ENCODE results near the gene PVR. TPM values are rescaled to one million over a fixed set of nuclear protein-coding genes. Genes with fewer than 3 reads are reported as not detected.

PVR gene, protein sequence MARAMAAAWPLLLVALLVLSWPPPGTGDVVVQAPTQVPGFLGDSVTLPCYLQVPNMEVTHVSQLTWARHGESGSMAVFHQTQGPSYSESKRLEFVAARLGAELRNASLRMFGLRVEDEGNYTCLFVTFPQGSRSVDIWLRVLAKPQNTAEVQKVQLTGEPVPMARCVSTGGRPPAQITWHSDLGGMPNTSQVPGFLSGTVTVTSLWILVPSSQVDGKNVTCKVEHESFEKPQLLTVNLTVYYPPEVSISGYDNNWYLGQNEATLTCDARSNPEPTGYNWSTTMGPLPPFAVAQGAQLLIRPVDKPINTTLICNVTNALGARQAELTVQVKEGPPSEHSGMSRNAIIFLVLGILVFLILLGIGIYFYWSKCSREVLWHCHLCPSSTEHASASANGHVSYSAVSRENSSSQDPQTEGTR
- 15.7 TPM for total RNA-seq

DNA sequence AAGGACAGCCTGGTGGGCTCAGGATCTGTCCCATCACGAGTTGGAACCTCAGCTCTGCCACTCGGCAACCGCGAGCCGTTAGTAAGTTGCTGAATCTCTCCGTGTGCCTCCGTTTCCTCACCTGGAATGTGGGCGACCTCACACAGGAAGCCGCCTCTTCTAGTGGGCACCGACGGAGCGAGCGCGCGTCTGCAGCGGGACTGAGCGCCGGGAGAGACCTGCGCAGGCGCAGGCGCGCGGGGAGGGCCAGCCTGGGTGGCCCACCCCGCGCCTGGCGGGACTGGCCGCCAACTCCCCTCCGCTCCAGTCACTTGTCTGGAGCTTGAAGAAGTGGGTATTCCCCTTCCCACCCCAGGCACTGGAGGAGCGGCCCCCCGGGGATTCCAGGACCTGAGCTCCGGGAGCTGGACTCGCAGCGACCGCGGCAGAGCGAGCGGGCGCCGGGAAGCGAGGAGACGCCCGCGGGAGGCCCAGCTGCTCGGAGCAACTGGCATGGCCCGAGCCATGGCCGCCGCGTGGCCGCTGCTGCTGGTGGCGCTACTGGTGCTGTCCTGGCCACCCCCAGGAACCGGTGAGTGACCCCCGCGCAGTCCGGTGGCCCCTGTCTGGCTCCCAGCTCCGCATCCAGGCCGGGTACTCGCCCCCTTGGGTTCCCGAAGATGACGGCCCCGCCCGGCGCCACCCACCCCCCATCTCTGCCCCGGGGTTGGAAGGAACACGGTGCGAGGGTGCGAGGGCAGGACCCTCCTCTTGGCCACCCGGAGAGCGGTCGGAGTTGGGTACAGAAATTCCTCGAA lies at the start of gene PVR:
TSS of gene PVR (plus strand) at position 306 of the 797 bp plus-strand sequence. CDS start at position 493, 187 bp downstream.
- Histone ChIP-seq H3K4me3 (ENCODE audit: low read length in 3 of 3) (peak within 1 kb of the TSS; percentile 86 to 94 (median 91)), H3K4me1 (ENCODE audit: control insufficient read depth in 3 of 3, insufficient read depth in 3 of 3, low read length in 3 of 3) (peaks cover 32 to 50% (median 42%) of the 10 kb centered on the region in 3 donors), H3K27ac (ENCODE audit: low read depth, low read length) (peak within 1 kb of the TSS; percentile 87), H3K9me3 (ENCODE audit: control insufficient read depth in 3 of 3, low read length in 3 of 3) (no peaks in the 10 kb centered on the region), H3K36me3 (ENCODE audit: control insufficient read depth in 3 of 3, insufficient read depth in 3 of 3, low read length in 3 of 3) (peaks cover 0 to 3% (median 2%) of the 10 kb centered on the region in 3 donors), H3K27me3 (ENCODE audit: control insufficient read depth in 3 of 3, insufficient read depth in 3 of 3, low read length in 3 of 3) (no peaks in the 10 kb centered on the region), H3K9ac (ENCODE audit: low read depth in 1 of 3, low read length in 3 of 3) (peak within 1 kb of the TSS; percentile 81 to 90 (median 85))

DNA sequence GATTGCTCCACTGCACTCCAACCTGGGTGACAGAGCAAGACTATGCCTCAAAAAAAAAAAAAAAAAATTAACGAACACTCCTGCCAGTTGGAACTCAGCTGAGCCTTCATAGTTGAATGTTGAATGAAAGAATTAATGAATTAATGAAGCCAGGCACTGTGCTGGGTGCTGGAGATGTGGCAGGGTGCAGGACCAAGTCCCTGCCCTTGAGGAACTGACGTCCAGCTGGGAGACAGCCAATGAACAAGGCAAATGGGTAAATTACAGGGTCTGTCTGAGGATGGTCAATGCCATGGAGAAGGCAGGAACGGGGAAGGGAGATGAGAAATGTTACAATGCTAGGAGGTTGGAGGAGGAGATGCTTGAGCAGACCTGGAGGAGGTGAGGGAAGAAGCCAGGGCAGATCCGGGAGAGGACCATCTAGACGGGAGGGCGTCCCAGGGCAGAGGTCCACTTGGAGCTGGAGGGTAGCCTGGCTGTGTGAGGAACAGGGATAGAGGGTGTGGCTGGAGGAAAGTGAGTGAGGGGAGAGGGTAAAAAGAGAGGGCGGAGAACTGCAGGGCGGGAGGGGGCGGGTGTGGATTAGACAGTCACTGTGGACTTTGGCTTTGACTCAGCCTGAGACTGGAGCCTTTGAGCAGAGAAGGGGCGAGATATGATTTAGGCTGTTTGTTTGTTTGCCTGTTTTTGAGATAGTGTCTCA lies 47.1 kb upstream of the PVR start:
- Histone ChIP-seq H3K4me1 (ENCODE audit: control insufficient read depth in 3 of 3, insufficient read depth in 3 of 3, low read length in 3 of 3) (peaks cover 0 to 6% (median 0%) of the 10 kb centered on the region in 3 donors), H3K27me3 (ENCODE audit: control insufficient read depth in 3 of 3, insufficient read depth in 3 of 3, low read length in 3 of 3) (peaks cover 0 to 22% (median 13%) of the 10 kb centered on the region in 3 donors), H3K27ac (ENCODE audit: low read depth, low read length) (no peak overlapping the region), H3K9ac (ENCODE audit: low read depth in 1 of 3, low read length in 3 of 3) (no peak overlapping the region), H3K36me3 (ENCODE audit: control insufficient read depth in 3 of 3, insufficient read depth in 3 of 3, low read length in 3 of 3) (no peaks in the 10 kb centered on the region), H3K4me3 (ENCODE audit: low read length in 3 of 3) (no peak overlapping the region), H3K9me3 (ENCODE audit: control insufficient read depth in 3 of 3, low read length in 3 of 3) (no peaks in the 10 kb centered on the region)

DNA sequence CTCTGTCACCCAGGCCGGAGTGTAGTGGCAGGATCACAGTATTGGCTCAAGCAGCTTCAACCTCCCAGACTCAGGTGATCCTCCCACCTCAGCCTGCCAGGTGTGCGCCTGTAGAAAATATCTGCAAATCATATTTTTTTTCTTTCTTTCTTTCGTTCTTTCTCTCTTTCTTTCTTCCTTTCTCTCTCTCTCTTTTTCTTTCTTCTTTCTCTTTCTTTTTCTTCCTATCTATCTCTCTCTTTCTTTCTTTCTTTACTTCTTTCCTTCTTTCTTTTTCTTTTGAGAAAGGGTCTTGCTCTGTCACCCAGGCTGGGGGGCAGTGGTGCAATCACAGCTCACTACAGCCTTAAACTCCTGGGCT lies 46.6 kb upstream of the PVR start:
- Histone ChIP-seq H3K27me3 (ENCODE audit: control insufficient read depth in 3 of 3, insufficient read depth in 3 of 3, low read length in 3 of 3) (peaks cover 0 to 22% (median 14%) of the 10 kb centered on the region in 3 donors), H3K9ac (ENCODE audit: low read depth in 1 of 3, low read length in 3 of 3) (no peak overlapping the region), H3K4me1 (ENCODE audit: control insufficient read depth in 3 of 3, insufficient read depth in 3 of 3, low read length in 3 of 3) (peaks cover 0 to 6% (median 0%) of the 10 kb centered on the region in 3 donors), H3K9me3 (ENCODE audit: control insufficient read depth in 3 of 3, low read length in 3 of 3) (no peaks in the 10 kb centered on the region), H3K27ac (ENCODE audit: low read depth, low read length) (no peak overlapping the region), H3K36me3 (ENCODE audit: control insufficient read depth in 3 of 3, insufficient read depth in 3 of 3, low read length in 3 of 3) (no peaks in the 10 kb centered on the region), H3K4me3 (ENCODE audit: low read length in 3 of 3) (no peak overlapping the region)

DNA sequence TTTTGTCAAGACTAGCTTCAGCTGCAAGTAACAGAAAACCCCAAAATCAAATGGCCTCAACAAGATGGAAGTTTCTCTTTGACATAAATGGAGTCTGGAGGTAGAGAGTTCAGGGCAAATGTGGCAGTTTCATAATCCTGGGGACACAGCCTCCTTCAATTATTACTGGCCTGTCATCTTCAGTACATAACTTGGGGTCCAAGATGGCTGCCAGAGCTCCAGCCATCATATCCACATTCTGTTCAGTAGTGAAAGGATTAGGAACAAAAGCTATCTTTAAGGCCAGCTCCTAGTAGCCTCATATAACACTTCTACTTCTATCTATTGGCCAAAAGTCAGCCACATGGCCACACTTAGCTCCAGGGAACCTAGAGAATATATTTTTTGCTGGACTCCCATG lies 45.4 kb upstream of the PVR start:
- Histone ChIP-seq H3K9me3 (ENCODE audit: control insufficient read depth in 3 of 3, low read length in 3 of 3) (no peaks in the 10 kb centered on the region), H3K27me3 (ENCODE audit: control insufficient read depth in 3 of 3, insufficient read depth in 3 of 3, low read length in 3 of 3) (peaks cover 0 to 22% (median 14%) of the 10 kb centered on the region in 3 donors), H3K9ac (ENCODE audit: low read depth in 1 of 3, low read length in 3 of 3) (no peak overlapping the region), H3K27ac (ENCODE audit: low read depth, low read length) (no peak overlapping the region), H3K4me3 (ENCODE audit: low read length in 3 of 3) (no peak overlapping the region), H3K4me1 (ENCODE audit: control insufficient read depth in 3 of 3, insufficient read depth in 3 of 3, low read length in 3 of 3) (no peaks in the 10 kb centered on the region), H3K36me3 (ENCODE audit: control insufficient read depth in 3 of 3, insufficient read depth in 3 of 3, low read length in 3 of 3) (no peaks in the 10 kb centered on the region)

DNA sequence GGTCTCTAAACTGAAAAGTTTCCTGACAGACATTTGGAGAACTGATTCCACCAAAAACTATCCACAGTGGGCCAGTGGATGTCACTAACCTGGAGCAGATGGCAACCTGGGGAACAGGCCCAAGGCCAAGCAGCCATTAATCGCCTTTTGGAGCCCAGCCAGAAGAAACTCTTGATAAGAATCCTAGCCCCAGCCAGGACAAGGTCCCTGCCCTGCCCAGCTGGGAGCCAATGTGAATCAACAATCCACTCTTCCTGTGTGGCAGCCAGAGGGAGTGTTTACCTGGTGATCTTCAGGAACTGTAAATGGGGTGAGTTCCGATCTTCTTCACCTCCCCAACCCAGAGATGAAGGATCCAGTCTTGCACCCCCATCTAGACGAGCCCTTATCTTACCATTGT lies 44.8 kb upstream of the PVR start:
- no peaks in the 10 kb centered on the region for H3K4me1 ChIP-seq (ENCODE audit: control insufficient read depth in 3 of 3, insufficient read depth in 3 of 3, low read length in 3 of 3)
- H3K27me3 ChIP-seq (ENCODE audit: control insufficient read depth in 3 of 3, insufficient read depth in 3 of 3, low read length in 3 of 3) = peaks cover 0 to 22% (median 14%) of the 10 kb centered on the region in 3 donors
- H3K9me3 ChIP-seq (ENCODE audit: control insufficient read depth in 3 of 3, low read length in 3 of 3) = no peaks in the 10 kb centered on the region
- H3K36me3 ChIP-seq (ENCODE audit: control insufficient read depth in 3 of 3, insufficient read depth in 3 of 3, low read length in 3 of 3) = no peaks in the 10 kb centered on the region
- H3K9ac ChIP-seq (ENCODE audit: low read depth in 1 of 3, low read length in 3 of 3) = no peak overlapping the region
- H3K4me3 ChIP-seq (ENCODE audit: low read length in 3 of 3) = no peak overlapping the region
- H3K27ac ChIP-seq (ENCODE audit: low read depth, low read length) = no peak overlapping the region

DNA sequence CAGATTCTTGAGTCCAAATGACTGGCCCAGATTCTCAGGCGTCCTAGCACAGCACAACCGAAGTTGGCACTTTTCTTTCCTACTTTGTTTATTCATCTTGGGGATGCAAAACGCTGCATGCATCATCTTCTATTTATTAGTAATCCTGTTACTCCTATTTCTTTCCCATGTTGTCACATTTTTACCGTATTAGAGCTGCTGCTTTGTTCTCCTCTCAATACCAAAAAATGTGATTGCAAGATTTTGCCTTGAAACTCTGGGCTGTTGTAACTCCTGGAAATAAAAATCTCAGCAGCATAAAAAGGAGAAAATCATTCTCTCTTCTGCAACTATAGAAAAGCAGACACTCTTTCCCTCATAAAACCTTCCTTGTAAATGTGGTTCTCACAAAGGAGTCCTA lies 43.2 kb upstream of the PVR start:
- Histone ChIP-seq H3K36me3 (ENCODE audit: control insufficient read depth in 3 of 3, insufficient read depth in 3 of 3, low read length in 3 of 3) (no peaks in the 10 kb centered on the region), H3K9me3 (ENCODE audit: control insufficient read depth in 3 of 3, low read length in 3 of 3) (no peaks in the 10 kb centered on the region), H3K9ac (ENCODE audit: low read depth in 1 of 3, low read length in 3 of 3) (no peak overlapping the region), H3K4me1 (ENCODE audit: control insufficient read depth in 3 of 3, insufficient read depth in 3 of 3, low read length in 3 of 3) (peaks cover 0 to 2% (median 0%) of the 10 kb centered on the region in 3 donors), H3K27me3 (ENCODE audit: control insufficient read depth in 3 of 3, insufficient read depth in 3 of 3, low read length in 3 of 3) (peaks cover 0 to 18% (median 14%) of the 10 kb centered on the region in 3 donors), H3K27ac (ENCODE audit: low read depth, low read length) (no peak overlapping the region), H3K4me3 (ENCODE audit: low read length in 3 of 3) (no peak overlapping the region)

DNA sequence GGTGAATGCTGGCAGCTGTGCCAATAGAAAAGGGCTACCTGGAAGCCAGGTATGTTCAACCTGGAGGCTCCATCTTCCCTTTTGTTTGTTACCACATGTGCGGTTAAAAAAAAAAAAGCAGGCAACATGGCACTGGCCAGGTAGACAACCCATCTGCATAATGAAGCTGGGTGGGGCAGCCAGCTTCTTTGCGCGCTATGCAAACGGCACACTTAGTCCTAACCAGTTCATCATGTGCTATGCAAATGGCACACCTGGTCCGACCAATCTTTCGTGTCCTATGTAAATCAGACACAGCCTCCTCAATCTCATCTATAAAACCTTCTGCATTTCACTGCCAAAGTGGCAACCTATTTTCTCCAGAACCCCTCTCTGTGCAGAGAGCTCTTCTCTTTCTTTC lies 41.6 kb upstream of the PVR start:
- H3K9me3 ChIP-seq (ENCODE audit: control insufficient read depth in 3 of 3, low read length in 3 of 3) = no peaks in the 10 kb centered on the region
- H3K27me3 ChIP-seq (ENCODE audit: control insufficient read depth in 3 of 3, insufficient read depth in 3 of 3, low read length in 3 of 3) = peaks cover 0 to 9% (median 3%) of the 10 kb centered on the region in 3 donors
- H3K4me1 ChIP-seq (ENCODE audit: control insufficient read depth in 3 of 3, insufficient read depth in 3 of 3, low read length in 3 of 3) = peaks cover 0 to 3% (median 2%) of the 10 kb centered on the region in 3 donors
- no peak overlapping the region for H3K9ac ChIP-seq (ENCODE audit: low read depth in 1 of 3, low read length in 3 of 3)
- no peaks in the 10 kb centered on the region for H3K36me3 ChIP-seq (ENCODE audit: control insufficient read depth in 3 of 3, insufficient read depth in 3 of 3, low read length in 3 of 3)
- H3K4me3 ChIP-seq (ENCODE audit: low read length in 3 of 3) = no peak overlapping the region
- no peak overlapping the region for H3K27ac ChIP-seq (ENCODE audit: low read depth, low read length)

DNA sequence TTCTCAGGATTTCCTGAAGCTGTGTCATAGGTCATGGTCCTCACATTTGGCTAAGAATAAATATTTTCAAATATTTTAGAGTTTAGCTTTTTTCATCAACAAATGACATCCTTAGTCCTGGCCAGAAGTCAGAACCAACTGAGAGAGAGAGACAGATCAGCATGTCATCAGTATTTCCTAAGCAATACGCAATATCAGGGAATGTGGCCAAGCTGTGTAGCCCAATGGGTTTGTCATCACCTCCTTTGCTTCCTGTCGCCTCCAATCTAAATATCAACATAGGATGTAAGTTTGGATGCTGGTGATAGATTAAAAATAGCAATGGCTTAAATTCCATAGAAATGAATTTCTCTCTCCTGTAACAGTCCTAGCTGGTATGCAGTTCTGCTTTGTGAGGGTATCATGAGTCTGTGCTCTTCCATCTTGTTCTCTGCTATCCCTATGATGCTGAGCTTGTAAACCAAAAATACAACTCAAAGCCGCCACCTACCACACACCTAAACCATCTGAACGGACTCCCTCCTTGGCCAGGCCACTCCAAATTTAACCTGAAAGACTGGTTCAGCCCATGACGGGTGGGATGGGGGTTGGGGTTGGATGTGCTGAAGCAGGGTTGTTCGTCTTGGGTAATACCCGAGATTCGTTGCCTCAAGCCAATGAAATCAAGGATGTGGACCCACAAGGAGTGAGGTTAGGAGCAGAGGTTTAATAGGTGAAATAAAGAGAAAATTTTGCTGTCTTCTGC lies 40.3 kb upstream of the PVR start:
- Histone ChIP-seq H3K9ac (ENCODE audit: low read depth in 1 of 3, low read length in 3 of 3) (no peak overlapping the region), H3K4me3 (ENCODE audit: low read length in 3 of 3) (no peak overlapping the region), H3K27me3 (ENCODE audit: control insufficient read depth in 3 of 3, insufficient read depth in 3 of 3, low read length in 3 of 3) (peaks cover 0 to 9% (median 3%) of the 10 kb centered on the region in 3 donors), H3K9me3 (ENCODE audit: control insufficient read depth in 3 of 3, low read length in 3 of 3) (no peaks in the 10 kb centered on the region), H3K36me3 (ENCODE audit: control insufficient read depth in 3 of 3, insufficient read depth in 3 of 3, low read length in 3 of 3) (no peaks in the 10 kb centered on the region), H3K27ac (ENCODE audit: low read depth, low read length) (no peak overlapping the region), H3K4me1 (ENCODE audit: control insufficient read depth in 3 of 3, insufficient read depth in 3 of 3, low read length in 3 of 3) (peaks cover 0 to 3% (median 2%) of the 10 kb centered on the region in 3 donors)

DNA sequence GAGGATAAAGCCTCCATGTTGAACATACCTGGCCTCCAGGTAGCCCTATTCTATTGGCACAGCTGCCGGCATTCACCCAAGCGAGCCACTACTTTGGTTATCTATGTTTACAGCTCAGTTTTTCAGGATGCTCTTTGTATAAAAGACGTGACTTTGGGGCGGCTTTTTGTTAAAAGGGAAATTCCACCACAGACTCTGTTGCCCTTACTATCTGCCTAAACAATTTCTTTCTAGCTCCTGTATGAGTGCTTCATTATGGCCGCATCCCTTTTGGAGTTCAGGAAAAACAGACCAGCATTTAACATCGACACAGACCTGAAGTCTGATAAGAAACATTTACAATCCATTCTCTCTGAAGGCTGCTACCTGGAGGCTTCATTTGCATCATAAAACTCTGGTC lies 39.5 kb upstream of the PVR start:
- peaks cover 0 to 5% (median 1%) of the 10 kb centered on the region in 3 donors for H3K27me3 ChIP-seq (ENCODE audit: control insufficient read depth in 3 of 3, insufficient read depth in 3 of 3, low read length in 3 of 3)
- no peak overlapping the region for H3K9ac ChIP-seq (ENCODE audit: low read depth in 1 of 3, low read length in 3 of 3)

More for the DNA sequence above, 39.5 kb upstream of the PVR start:
- Histone ChIP-seq H3K27ac (ENCODE audit: low read depth, low read length) (no peak overlapping the region), H3K4me1 (ENCODE audit: control insufficient read depth in 3 of 3, insufficient read depth in 3 of 3, low read length in 3 of 3) (peaks cover 0 to 3% (median 2%) of the 10 kb centered on the region in 3 donors), H3K9me3 (ENCODE audit: control insufficient read depth in 3 of 3, low read length in 3 of 3) (no peaks in the 10 kb centered on the region), H3K36me3 (ENCODE audit: control insufficient read depth in 3 of 3, insufficient read depth in 3 of 3, low read length in 3 of 3) (no peaks in the 10 kb centered on the region), H3K4me3 (ENCODE audit: low read length in 3 of 3) (no peak overlapping the region)

All from skeletal muscle tissue (tissue), 4 donors.